Right lobe of liver (tissue), 4 donors: Measurements from ENCODE around the gene DRD3.

Experiments
- CTCF ChIP-seq, 4 donors: fragments of 200-600 bp in 3 of 4; fragments of 450-650 bp in 1 of 4; IDR thresholded peaks; one replicate each; pipeline versions ENCODE4 v1.5.1 to v1.8.0; 2016 to 2022; ENCODE audit warnings: antibody characterized with exemption in 4 of 4, mild to moderate bottlenecking in 2 of 4
- POLR2A ChIP-seq: fragments of 450-650 bp; IDR thresholded peaks from one replicate; pipeline ENCODE4 v1.6.1; 2017; ENCODE audit warnings: antibody characterized with exemption, mild to moderate bottlenecking
- donor health status: DM: no; HTN: no; CAD: no.
- donor health status: DM: no; HTN: no; CAD: no.
- donor health status: DM: no; HTN: yes; CAD: no.

GRCh38 chr3:114192136-114192535, 13.3 kb upstream of the DRD3 start:
- TF ChIP-seq CTCF (IDR thresholded peaks at IDR 0.05) (no peak), POLR2A (no peak)
